Amniotic epithelial cell (primary cell): ENCODE data around the gene ASPDH.

Experiments
- DNase-seq: peaks from one replicate; pipeline ENCODE4 v3.0.0-alpha.2; 2010; ENCODE audit warnings: low read depth

The ASPDH gene

DNA sequence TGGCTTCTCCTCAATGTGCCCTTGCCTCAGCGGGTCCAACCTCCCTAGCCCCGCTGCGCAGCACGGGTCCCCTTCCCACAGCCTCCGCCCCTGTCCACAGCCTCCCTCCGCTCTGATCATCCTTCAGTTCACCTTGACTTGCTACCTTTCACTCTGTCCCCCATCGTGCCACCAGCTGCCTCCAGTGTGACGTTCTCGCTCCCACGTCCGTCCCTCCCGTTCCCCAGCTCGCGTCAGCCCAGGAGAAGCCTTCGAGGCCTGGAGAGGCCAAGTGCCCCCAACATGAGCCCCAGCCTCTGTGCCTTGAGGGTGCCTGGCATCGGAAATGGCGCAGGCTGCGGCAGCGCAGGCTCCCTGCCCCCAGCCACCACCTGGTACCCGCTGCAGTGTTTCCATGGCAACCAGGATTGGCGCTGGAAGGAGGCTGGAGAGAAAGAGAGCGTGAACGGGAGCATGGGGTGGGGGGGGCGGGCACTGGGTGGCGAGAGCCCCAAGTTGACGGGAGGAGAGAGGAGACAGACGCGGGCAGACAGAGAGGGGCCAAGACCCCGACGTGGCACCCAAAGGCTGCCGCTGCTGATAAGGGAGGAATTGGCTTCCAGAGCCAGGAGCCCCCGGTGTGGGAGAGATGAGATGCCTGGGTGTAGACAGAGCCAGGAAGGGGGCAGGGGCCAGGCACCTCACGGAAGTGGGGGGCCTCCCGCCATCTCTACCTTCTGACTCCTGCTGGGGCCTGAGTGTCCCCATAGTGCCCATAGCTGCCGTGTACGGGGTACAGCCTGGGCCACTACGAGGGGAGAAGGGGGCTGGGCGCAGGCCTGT is 844 bp upstream of the ASPDH start:
- DNase-seq, result no peak

DNA sequence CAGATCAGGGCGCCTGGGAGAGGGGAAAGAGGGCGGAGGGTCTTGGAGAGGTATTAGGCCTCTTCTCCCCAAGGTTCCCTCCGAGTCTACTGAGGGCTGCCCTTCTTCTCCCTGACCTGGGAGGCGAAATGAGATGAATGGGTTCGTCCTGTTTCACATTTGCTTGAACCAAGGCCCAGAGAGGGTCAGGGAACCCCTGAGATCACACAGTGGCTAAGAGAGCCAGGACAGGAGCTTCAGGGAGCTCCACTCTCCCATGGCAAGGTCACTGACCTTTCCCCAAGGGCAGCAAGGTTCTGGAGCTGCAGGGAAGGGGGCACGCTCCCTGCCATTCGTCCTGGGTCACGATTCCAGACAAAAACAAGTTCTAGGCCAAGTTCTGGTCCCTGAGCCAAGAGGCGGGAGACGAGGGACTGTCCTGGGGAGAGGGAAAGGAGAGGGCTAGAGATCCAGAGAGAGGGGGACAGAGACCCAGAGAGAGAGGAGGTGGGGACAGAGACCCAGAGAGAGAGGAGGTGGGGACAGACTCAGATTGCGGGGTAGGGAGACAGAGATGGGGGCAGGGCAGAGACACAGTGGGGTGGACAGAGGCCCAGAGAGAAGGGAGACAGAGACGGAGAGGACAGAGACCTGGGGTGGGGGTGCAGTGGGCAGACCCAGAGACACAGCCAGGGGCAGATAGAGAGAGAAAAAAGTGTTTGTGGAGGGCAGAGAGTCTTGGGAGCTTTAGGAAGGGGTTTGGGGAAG is 541 bp downstream of the ASPDH start:
- DNase-seq, result no peak

DNA sequence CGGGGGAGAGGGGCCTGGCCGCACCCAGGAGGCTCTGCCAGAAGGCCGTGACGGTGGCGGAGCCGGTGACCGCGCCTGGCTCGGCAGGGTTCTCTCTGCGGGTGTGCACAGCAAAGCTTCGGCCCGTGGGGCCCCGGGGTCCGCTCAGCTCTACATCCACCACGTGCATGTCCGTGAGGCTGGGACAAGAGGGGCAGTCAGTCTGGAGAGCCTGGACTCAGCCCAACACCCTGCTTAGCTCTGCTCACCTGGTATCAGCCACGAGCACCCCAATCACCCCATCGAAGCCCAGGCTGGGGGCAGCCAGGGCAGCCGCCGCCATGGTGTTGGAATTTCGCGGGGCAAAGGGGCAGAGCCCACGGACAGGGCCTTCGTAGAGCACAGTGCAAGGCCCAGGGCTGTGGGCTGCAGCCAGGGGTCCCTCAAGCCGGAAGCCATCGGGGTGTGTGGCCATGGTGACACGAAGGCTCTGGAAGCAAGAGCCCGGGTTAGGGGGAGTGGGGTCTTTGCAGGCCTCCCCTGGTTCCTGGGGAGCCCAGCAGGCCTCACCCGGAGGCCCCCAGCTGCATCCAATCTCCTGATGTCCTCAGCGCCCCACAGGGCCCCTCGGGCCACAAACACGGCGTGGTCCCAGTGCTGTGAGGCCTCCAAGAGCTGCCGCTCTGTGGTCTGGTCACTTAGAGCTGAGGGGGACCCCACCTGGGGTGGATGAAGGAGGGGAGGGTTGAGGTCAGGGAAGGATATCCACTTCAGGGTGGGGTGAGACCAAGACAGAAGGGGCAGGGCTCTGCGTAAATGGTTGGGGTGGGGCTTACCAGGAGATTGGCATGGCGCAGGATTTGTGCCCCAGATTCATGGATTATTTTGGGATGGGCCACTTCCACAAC is 1.4 kb downstream of the ASPDH start:
- DNase-seq, result no peak

DNA sequence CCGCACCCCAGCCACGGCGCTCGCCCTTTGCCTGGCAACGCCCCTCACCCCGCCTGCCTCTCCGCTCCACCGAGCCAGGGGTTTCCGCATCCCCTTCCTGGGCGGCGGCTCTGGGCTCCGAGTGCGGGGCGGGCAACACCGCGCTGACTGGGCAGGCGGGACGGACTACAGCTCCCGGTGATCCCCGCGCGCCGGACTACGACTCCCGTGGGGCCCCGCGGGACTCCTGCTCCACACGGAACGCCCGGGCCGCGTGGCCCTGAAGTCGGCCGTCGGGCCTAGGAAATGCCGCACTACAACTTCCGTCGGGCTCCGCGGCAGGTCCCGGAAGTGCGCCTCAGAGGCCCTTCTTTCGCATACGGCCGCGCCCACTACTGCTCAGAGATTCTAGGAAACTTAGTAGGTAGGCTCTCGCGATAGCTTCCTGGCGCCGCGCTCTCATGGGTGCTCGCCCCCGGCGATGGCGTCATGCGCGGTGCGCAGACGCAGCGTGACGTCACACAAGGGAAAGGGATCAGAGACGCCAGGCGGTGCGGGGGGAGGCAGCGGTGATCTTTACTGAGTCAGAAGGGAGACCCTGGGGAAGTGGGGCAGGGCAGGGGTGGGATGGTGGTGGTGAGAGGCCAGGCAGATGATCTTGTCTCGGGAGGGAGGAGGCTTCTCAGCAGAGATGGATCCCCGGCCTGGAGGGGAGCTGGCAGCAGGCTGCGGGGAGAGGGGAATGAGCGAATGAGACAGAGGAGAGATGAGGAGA is 2.5 kb downstream of the ASPDH start, which contains the start of gene JOSD2:
Gene JOSD2 (minus strand): TSS at position 123 of the 754 bp plus-strand sequence. CDS start 760 bp downstream, outside the sequence.
- peak; percentile 99 for DNase-seq

DNA sequence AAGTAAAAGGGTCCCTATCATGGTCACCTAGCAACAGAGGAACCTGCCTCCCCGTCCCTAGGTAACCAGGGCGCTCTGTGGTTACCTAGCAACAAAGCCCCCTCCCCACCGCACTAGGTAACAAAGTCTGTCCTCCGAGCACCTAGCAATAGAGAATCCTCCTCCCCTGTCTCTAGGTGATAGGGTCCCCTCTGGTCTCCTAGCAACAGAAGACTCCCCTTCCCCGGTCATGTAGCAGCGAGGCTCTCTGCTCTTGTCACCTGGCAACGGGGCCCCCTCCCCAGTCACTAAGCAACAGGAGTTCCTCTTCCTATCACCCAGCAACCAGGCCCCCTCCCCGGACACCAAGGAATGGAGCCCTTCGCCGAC is 3.0 kb downstream of the ASPDH start:
- peak; percentile 26 for DNase-seq

DNA sequence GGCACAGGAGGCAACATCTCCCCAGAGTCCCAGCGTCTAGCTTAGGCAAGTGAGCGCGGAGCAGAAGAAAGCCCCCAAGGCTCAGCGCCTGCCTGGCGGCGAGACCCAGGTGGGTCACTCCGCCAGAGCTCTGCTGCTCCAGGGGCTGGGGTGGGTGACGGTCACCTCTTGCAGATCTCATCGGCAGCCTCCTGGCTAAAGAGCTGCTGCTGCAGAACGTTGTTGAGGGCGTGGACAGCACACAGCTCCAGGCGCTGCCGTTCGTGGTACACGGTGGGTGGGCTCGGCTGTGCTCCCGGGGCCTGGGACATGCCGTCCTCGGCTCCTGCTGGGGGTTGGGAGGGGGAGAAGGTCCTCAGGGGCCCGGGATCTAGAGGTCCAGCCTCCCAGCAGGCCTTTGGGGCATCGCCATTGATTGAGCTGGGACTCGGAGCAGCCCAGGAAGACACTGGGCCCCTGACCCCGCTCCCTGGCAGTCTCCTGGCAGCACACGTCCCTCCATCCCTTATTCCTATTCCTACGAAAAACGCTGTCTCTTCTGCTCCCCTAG is 3.5 kb downstream of the ASPDH start:
- peak; percentile 15 for DNase-seq

DNA sequence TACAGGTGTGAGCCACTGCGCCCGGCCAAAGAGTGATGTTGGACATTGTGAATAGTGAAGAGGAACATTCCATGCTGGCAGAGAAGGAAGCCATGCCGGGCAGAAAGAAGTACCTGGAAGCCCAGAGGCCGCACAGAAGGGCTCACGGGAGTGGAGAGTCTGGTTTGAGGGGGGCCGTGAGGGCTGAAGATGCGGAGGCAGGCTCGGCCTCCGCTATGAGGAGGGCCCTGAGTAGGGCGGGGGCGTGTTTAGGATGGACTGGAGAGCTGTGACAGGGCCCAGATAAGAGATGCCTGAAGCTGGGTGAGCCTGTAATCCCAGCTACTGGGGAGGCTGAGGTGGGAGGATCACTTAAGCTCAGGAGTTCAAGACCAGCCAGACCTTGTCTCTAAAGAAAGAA is 4.3 kb downstream of the ASPDH start:
- no peak for DNase-seq

DNA sequence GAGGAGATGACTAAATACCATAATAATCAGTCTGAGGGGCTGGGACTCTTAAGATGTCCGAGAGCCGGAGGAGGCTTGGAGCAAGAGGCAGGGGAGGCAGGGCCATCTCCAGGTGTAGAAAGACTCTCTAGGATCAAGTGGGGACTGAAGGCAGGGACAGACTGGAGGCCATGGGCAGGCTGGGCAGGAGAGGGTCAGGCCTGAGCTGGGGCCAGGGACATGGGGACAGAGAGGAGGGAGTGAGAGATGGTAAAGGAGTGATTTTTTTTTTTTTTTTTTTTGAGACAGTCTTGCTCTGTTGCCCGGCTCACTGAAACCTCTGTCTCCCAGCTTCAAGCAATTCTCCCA is 4.9 kb downstream of the ASPDH start:
- no peak for DNase-seq

DNA sequence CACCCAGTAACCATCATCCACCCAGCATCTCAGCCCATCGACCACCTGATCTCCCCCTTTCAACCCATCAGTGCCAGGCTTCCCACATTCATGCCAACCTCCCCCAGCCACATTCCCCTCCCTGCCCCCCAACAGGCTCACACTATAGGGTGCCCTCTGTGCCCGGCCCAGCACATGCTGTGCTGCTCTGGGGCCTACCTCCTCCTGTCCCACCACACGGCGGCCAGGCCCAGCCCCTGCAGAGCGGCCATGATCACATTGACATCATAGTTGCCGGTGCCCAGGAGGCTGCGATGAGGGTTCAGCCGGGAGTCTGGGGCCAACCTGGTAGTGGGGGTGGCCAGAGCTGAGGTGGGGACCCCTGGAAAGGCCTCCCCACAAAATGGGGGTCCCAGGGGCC is 6.3 kb downstream of the ASPDH start:
- DNase-seq, result no peak

DNA sequence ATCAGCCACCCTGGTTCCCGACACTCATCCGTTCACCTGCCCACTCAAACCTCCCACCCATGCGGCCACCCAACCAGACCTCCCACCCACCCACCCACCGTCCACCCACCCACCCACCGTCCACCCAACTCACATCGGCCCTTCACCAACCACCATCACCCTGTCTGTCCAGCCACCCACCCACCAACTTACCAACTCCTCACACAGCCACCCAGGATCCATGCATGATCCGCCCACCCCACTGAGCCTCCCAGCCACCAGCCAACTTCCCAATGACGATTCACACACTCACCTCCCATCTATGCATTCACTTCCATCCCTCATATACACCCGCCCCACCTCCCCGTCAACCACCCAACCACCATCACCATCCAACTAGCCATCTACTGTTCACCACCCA is 7.0 kb downstream of the ASPDH start:
- no peak for DNase-seq

DNA sequence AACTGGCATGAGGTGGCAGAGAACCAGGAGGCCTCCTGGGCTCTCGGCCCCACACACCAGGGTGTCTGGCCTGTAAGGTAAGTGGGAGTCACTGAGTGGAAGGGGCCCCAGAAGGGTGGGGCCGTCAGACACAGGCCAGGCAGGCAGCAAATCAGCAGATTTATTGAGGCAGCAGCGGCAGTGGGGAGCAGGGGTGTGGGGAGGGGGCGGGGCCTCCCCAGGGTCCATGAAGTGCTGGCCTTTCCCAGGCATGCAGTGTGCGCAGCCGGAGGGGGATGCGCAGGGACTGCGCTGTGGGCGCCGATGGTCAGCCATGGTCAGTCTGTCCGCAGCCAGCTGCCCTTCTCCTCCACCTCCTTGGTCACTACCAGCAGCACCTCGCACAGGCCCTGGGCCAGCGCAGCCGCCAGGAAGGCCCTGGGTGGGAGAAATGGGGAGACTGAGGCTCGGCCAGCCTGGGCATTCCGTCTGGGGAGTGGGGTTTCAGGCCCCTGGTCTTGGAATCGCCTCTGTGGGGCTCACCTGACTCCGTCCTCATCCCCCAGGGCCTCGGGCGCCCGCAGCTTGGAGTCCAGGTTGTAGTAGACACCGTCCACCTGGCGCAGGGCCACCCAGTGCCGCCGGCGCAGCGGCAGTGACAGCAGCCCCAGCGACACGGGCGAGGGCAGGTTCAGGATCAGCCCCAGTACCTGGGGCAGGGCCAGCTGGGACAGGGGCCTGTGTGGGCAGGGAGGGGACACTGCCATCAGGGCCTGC is 7.7 kb downstream of the ASPDH start:
- no peak for DNase-seq

DNA sequence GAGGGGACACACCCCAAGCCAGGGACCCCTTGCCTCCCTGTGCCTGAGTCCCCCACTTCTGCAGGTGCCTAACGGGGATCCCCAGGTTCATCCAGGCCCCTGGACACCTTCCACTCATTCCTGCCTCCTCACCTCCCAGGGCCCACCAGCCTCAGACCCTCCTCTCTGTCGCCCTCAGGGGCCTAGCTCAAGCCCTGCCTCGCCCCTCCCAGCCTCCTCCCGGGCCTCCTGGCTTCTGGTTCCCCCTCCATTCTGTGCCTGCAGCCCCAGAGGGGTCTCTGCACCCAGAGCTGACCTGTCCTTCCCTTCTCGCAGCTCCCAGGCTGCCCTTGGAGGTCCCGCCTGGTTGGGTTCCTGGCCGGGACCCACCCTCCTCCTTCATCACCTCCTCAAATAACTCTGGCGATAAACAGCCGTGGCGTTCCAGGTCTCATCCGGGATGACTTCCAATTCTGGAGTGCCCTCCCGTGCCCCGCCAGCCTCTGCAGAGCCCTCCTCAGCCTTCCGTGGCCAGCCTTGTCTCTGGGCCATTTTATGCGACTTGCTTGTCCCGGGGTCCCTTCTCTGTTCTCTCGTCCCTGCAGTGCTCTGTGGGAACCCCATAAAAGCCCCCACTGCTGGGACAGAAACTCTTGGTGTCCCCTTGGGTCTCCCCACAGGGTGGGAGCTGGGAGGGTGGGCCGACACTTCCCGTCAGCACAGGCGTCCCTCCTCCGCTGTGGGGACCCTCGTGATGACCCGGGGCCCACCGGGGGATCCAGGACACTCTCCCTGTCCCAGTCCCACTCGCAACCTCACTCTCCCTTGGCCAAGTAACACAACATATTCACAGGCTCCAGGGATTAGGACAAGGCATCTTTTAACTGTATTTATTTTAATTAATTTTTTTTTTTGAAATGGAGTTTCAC is 11.9 kb downstream of the ASPDH start:
- no peak for DNase-seq

DNA sequence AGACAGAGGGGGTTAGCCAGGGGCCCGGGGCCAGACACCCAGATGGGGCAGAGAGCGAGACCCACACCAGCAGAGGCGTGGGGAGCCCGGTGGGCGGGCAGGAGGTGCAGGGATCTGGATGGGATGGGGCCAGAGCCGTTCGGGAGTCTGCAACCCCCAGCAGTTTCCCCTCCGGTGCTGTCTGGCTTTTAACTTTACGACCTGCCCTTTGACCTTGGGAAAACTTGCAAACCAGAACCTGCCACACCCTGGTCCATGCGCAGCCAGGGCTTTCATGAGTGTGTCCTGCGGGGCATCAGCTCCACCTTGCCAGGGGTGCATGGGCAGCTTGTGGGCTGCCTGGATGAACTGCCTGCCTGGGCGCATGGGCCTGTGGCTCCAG is 12.5 kb downstream of the ASPDH start:
- no peak for DNase-seq

DNA sequence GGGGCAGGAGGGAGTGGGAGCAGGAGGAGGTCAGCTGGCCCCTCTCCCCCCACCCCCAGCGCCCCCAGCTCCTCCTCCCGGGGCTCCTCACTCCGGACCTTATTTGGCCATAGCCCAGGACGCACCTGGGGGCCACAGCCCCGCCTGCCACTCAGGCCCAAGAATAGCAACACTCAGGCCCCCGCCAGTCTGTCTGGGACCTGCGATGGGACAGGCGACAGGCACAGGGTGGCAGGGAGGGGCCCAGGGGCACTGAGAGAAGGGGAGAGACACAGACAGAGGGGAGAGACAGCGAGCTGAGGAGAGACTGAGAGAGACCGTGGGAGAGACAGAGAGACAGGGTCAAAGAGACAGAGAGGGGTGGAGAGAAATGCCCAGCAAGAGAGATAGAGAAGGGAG is 13.0 kb downstream of the ASPDH start:
- DNase-seq, result no peak

DNA sequence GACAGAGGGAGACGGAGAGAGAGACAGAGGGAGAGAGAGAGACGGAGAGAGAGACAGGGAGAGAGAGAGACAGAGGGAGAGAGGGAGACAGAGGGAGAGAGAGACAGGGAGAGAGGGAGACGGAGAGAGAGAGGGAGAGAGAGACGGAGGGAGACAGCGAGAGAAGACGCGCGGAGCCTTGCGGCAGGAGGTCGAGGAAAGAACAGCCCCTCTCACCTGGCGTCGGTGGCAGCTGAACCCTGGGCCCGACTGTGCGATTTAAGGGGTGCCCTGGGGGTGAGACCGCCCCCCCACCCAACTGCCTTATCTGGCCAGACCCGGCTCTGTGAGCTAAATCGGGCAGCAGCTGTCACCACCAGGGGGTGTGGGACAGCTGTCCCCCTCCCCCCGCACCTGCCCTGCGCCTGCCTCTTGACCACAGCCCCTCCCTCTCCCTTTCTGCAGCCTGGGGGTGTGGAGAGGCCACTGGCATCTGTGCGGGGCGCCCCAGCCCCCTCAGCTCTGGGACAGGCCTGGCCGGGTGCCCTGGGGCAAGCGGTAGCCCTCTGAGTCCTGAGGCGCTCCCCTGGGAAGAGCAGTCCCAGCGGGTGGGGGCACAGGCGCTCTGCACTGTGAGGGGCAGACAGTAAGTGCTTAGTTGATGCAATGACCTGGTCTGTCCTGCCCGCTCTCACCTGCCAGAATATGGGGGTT is 13.5 kb downstream of the ASPDH start:
- no peak for DNase-seq

DNA sequence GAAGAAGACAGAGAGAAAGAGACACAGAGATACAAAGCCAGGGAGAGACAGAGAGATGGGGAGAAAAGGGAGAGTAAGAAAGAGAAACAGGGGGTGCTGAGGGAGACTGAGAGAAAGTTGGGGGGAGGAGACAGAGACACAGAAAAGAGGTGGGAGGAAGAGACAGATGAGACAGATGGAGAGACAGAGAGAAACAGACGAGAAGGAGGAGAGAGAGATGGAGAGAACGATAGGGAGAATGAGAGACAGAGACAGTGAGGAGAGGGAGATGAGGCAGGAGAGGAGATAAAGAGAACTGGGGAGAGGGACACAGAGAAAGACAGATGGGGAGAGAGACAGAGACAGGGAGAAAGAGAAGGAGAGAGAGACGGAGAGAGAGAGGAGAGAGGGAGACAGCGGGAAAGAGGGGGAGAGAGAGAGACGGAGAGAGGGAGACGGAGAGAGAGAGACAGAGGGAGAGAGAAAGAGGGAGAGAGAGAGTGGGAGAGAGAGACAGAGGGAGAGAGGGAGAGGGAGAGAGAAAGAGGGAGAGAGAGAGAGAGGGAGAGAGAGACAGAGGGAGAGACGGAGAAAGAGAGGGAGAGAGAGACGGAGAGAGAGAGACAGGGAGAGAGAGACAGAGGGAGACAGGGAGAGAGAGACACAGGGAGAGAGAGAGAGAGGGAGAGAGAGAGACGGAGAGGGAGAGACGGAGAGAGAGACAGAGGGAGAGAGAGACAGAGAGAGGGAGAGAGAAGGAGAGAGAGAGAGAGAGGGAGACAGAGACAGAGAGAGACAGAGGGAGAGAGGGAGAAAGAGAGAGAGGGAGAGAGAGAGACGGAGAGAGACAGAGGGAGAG is 15.3 kb downstream of the ASPDH start:
- no peak for DNase-seq

DNA sequence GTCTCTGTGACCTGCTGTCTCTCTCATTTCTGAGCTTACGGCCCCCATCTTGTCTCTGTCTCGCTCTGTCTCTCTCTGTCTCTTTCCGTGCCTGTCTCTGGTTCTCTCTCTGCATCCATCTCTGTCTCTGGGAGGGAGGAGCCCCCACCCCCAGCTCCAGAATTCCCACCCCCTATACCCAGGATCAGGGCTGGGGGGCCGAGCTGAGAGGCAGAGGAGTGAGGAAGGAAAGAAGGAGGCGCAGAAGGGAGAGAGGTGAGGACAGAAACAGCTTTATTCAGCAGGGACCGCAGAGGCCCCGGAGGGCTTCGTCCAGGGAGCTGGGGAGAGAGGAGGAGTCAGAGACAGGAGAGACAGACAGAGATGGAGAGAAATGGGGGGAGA is 16.7 kb downstream of the ASPDH start:
- DNase-seq, result no peak
